ENCODE measurements around the gene CYCS.

- TF ChIP-seq CTCF (IDR thresholded peaks at IDR 0.05 in 8 of 11, conservative IDR thresholded peaks at IDR 0.05 in 3 of 11) (no peak), POLR2AphosphoS5 (IDR thresholded peaks at IDR 0.05) (no peak)
Measured at GRCh38 chr7:25171516-25171915, 46.5 kb upstream of the CYCS start.
